GM18873 (cell line): ENCODE measurements around the gene HORMAD2.
"Not testable (repeated sequence)": the region's sequence is repeated elsewhere in the genome, so short reads cannot be mapped to it uniquely, and the experiment has no call there.

ENCODE experiments used
- ATAC-seq: cut with Tn5 transposase; IDR thresholded peaks from one replicate; pipeline ENCODE4 v1.9.1; 2021; ENCODE audit warnings: mild to moderate bottlenecking, moderate library complexity, moderate number of reproducible peaks; ENCODE audit not compliant: unreplicated experiment, low FRiP score

HORMAD2 gene

DNA sequence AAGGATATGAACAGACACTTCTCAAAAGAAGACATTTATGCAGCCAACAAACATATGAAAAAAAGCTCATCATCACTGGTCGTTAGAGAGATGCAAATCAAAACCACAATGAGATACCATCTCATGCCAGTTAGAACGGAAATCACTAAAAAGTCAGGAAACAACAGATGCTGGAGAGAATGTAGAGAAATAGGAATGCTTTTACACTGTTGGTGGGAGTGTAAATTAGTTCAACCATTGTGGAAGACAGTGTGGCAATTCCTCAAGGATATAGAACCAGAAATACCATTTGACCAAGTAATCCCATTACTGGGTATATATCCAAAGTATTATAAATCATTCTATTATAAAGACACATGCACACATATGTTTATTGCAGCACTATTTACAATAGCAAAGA lies 20.5 kb downstream of the HORMAD2 start:
- ATAC-seq: not testable (repeated sequence)

- no peak for ATAC-seq
These were observed 24.4 kb downstream of the HORMAD2 start for GRCh38 chr22:30104501-30105156.

DNA sequence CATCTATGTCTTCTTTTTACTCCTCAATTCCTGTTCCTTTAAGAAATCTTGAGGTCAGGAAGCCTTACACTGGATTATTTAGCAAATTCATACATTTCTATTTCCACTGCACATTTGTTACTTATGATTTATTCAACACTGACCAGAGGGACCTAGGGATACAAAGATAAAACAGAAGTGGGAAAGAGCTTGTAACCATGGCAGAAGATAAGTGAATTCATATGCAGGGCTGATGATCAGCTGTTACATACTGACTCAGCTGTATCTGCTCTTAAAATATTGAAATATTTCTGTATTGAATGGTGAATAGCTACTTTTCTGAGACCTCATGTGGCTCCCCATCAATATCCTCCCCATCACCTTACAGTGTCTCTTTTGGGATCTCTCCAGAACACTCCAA lies 25.2 kb downstream of the HORMAD2 start:
- no peak for ATAC-seq

GRCh38 chr22:30113494-30113893 lies 33.2 kb downstream of the HORMAD2 start:
- ATAC-seq: no peak

DNA sequence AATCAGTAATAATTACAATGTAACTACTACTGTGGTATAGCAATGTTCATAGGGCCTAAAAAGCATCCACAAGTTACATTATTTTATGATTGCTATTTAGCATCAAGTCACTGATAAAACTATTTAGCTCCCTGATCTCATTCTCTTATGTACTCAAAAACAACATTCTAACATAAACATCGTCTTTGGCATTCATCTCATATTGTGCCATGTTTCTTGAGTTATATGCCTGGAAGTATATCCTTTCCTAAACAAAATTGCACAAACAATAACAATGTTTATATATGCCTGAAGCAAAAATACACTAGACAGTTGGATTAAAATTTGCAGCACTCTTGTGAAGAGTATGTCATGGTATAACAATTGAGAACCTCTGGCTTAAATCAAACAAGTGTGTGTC lies 34.1 kb downstream of the HORMAD2 start:
- ATAC-seq: no peak

GRCh38 chr22:30115705-30116104 lies 35.4 kb downstream of the HORMAD2 start:
- ATAC-seq: no peak

- no peak for ATAC-seq
These were observed 36.3 kb downstream of the HORMAD2 start for GRCh38 chr22:30116362-30117117.

DNA sequence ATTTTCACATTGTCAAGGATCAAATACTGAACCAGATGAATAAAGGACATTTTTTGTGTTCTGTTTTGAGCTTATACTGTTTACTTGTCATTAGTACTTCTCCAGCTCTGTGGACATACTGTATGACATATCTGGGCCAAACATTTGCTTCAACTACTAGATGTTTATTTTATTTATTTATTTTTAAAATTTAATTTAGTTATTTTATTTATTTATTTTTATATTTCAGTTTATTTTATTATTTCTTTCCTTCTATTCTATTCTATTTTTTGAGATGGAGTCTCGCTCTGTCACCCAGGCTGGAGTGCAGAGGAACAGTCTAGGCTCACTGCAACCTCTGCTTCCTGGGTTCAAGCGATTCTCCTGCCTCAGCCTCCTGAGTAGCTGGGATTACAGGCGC lies 37.0 kb downstream of the HORMAD2 start:
- no peak for ATAC-seq

DNA sequence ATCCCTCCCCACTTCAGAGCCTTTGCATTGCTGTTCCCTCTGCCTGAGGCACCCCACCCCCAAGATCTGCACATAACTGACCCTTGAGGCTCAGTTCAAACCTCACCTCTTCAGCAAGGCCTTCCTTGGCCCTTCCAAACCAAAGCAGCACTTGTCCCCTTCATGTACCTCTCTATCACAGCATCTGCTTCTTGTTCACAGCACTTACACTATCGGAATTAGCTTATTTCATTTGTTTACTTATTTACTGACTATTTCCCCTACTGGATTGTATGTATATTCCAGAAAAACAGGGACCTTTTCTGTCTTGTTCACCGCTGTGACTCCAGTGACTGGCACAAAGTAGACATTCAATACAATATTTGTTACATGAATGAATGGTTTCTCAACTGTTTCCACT lies 38.0 kb downstream of the HORMAD2 start:
- no peak for ATAC-seq

DNA sequence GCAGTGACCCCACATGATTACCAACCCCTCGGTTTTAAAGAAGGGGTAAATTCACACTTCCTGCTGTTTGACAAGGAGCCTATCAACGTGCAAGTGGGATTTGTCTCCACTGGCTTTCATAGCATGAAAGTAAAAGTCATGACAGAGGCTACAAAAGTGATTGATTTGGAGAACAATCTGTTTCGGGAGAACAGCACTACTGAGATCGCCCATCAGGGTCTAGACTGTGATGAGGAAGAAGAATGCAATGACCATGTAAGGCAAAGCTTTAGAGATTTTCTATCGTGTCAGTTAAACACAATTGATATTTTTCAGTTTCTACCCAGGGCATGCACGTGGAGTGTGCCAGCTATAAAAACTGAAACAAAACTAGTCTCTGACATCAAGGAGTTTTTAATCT lies 41.7 kb downstream of the HORMAD2 start:
- no peak for ATAC-seq

GRCh38 chr22:30123463-30123862 lies 43.2 kb downstream of the HORMAD2 start:
- no peak for ATAC-seq

DNA sequence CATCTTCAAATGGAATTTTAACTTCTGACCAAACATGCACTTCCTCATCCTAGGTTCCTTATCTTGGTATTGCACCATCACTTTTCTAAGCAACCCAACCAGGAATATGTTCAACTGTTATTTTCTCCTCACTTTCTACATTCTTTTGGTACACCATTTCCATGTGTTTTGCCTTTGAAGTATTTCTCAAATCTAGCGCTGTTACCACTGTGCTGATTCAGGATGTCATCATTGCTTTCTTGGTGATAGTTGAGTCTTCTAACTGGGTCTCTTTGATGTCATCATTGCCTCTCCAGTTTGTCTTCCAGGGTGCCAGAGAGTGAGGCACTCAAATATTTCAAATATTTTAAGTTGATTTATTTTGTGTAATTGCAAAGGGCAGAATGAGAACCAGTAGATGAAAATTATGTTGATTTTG lies 47.5 kb downstream of the HORMAD2 start:
- no peak for ATAC-seq

DNA sequence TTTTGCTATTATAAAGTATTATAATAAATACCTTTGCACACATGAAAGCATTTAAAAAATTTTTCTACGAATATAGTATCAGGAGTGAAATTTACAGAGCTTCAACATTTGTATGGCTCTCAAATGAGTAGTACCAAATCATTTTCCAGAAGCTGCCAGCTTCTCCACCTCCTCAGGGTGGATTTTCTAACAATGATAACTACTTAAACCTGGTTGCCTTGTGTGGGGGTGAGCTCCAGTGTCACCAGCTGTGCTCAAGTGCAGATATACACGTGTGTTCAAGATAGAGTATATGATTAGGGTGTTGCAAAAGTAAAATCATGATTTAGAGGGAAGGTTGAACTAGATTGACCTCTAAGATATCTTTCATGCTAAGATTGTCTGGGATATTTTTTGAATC lies 48.2 kb downstream of the HORMAD2 start:
- no peak for ATAC-seq

DNA sequence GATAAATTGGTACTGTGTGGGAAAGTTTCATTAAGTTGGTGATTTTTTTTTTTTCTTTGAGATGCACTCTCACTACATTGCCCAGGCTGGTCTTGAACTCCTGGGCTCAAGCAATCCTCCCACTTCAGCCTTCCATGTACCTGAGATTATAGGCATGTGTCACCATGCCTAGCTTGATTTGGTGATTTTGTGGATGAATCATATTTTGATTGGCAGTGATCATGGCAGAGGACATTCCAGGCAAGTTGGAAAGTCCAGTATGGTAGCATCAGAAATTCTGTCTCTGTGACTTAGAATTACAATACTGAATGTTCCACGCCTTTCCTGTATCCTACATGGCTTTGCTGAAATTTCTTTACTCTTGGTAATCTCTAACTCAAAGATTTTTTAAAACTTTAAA lies 49.4 kb downstream of the HORMAD2 start:
- ATAC-seq: no peak

DNA sequence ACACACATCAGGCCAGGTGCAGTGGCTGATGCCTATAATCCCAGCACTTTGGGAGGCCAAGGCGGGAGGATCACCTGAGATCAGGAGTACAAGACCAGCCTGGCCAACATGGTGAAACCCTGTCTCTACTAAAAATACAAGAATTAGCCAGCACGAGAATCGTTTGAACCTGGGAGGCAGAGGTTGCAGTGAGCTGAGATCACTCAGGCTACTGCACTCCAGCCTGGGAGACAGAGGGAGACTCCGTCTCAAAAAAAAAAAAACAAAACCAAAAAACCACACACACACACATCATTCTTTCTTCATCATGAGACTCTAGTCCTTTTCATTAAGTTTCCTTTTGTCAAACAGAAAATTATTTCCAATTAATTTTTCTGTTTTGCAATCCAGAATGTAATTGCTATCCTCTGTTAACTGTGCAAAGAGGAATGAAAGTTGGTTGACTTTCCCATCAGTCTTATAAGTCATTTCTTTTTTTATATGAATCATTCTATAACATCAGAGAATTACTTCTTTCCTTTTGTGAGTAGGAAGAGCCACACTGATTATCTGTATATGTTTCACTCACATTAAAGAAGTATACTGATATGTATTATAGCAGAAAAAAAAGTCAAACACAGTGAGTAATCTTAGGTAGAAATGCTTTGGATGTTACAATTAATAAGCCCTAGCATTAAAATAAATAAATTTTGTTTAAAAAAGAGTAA lies 52.2 kb downstream of the HORMAD2 start:
- ATAC-seq: no peak

- no peak for ATAC-seq
These were observed 60.1 kb downstream of the HORMAD2 start for GRCh38 chr22:30140414-30140813.

DNA sequence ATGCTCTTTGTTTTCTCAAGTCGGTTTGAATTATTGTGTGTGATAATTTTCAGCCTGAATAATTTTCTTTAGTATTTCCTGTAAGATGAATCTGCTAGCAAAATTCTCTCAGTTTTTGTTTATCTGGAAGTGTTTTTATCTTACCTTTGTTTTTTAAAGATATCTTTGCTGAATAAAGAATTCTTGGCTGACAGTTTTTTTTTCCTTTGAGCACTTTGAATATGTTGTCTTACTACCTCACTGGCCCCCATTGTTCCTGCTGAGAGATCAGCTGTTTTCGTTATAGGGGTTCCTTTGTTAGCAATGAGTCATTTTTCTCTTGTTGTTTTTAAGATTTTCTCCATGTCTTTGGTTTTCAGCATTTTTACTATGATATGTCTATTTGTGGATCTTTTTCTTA lies 63.0 kb downstream of the HORMAD2 start:
- ATAC-seq: no peak

- no peak for ATAC-seq
These were observed 64.1 kb downstream of the HORMAD2 start for GRCh38 chr22:30144391-30144790.

DNA sequence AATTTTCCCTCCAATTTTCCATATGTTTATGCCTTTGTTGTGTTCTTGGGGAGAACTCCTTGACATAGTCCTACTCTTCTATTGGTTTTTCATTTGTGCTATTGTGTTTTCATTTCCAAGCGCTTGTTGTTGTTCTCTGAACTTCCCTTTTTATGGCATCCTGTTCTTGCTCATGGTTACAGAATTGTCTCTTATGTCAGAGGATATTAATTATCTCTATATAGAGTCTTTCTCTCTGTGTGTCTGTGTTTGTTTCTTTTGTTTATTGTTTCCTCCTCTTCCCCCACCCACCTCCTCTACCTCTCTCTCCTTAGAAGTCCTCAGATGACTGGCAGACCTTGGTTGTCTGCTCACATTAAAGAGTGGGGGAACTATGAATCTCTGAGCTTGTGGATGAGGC lies 69.9 kb downstream of the HORMAD2 start:
- no peak for ATAC-seq

- no peak for ATAC-seq
These were observed 78.0 kb downstream of the HORMAD2 start for GRCh38 chr22:30158277-30158676.

GRCh38 chr22:30158744-30159500 lies 78.7 kb downstream of the HORMAD2 start:
- ATAC-seq: no peak
